GM18858 (cell line): ENCODE results near the gene USP24.
"Not testable (repeated sequence)": the region's sequence is repeated elsewhere in the genome, so short reads cannot be mapped to it uniquely, and the experiment has no call there.

ENCODE experiments used
- ATAC-seq: cut with Tn5 transposase; IDR thresholded peaks from one replicate; pipeline ENCODE4 v1.9.1; 2021; ENCODE audit not compliant: unreplicated experiment

Gene USP24

DNA sequence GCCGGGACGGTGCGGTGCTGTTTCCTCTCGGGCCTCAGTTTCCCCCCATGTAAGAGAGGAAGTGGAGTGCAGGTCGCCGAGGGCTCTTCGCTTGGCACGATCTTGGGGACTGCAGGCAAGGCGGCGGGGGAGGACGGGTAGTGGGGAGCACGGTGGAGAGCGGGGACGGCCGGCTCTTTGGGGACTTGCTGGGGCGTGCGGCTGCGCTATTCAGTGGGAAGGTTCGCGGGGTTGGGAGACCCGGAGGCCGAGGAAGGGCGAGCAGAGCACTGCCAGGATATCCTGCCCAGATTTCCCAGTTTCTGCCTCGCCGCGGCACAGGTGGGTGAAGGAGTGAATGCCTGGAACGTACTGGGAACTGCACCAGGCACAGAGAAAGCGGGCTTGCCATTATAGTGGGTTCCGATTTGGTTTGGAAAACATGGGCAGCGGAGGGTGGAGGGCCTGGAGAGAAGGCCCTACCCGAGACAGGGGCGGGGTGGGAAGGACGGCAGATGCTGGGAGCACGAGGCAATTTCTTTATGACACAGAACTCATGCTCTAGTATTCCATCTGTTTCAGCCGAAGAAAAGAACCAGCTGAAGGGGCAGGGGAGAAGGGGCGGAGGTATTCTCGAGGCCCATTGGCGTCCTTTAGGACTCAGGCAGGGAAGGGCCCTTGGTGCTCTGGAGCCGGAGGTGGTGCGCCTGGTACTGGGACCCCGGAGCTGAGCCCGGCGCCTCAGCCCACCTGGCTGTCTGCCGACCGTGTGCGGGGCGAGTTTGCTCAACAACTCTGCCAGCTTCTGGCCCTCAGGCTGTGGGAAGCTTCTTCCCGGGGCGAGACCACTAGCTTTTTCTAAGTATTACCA is 174.9 kb downstream of the USP24 start:
- no peak for ATAC-seq

DNA sequence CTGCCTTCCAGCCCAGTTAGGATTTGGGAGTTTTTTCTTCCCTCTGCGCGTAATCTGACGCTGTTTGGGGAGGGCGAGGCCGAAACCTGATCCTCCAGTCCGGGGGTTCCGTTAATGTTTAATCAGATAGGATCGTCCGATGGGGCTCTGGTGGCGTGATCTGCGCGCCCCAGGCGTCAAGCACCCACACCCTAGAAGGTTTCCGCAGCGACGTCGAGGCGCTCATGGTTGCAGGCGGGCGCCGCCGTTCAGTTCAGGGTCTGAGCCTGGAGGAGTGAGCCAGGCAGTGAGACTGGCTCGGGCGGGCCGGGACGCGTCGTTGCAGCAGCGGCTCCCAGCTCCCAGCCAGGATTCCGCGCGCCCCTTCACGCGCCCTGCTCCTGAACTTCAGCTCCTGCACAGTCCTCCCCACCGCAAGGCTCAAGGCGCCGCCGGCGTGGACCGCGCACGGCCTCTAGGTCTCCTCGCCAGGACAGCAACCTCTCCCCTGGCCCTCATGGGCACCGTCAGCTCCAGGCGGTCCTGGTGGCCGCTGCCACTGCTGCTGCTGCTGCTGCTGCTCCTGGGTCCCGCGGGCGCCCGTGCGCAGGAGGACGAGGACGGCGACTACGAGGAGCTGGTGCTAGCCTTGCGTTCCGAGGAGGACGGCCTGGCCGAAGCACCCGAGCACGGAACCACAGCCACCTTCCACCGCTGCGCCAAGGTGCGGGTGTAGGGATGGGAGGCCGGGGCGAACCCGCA is 175.7 kb downstream of the USP24 start, which contains the start of gene PCSK9:
PCSK9 (plus strand) TSS at position 207 of the 741 bp plus-strand sequence; CDS start at position 497, 290 bp downstream.
- ATAC-seq = no peak

DNA sequence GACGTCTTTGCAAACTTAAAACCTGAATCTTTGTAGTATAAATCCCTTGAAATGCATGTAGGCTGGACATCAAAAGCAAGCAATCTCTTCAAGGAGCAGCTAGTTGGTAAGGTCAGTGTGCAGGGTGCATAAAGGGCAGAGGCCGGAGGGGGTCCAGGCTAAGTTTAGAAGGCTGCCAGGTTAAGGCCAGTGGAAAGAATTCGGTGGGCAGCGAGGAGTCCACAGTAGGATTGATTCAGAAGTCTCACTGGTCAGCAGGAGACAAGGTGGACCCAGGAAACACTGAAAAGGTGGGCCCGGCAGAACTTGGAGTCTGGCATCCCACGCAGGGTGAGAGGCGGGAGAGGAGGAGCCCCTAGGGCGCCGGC is 176.2 kb downstream of the USP24 start:
- no peak for ATAC-seq

DNA sequence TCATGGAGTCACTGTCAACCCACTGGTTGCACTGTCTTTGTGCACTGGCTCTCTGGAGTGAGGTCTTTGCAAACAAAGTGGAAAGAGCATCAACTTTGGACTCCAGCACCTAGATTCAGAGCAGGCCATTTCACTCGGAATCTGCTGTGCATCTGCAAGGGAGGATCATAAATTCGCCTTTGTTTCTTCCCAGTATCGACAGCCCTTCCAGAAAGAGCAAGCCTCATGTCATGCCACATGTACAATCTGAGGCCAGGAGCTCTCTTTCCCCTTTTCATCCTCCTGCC is 176.7 kb downstream of the USP24 start:
- ATAC-seq = no peak

DNA sequence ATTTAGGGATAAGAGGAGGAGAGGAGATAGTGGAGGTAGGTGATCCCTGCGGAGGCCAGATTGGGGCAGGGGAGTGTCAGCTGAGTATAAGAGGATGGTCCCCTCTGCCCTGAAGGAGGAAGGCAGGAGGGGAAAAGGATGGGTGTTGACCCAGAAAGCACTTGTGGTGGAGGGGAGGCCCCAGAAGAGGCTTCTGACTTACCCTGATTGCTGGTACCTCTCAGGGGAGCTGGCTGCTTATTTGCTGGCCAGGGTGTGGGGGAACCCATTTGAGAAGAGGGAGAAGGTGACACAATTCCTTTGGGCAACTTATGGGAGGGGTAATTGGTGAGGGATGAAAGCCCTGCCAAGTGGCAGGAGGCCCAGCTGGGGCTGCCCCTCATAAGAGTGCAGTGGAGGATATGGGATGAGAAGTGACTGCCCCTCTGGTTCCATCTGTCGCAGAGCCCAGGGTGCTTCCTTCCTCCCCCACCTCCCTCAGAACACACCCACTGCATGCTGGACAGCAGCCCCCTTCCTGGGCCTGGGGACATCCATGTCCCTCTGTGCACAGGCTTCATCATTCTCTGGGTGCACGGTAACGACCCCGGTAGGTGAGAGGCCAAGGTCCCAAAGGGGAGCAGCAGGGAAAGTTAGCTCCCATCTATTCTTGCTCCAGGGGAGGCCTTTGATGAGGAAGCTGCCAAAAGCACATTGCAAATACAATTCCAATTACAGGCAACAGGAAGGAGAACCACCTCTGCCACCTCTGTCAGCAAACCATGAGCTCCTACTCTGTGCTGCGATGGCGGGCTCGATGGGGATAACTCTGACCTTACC is 177.2 kb downstream of the USP24 start:
- no peak for ATAC-seq

DNA sequence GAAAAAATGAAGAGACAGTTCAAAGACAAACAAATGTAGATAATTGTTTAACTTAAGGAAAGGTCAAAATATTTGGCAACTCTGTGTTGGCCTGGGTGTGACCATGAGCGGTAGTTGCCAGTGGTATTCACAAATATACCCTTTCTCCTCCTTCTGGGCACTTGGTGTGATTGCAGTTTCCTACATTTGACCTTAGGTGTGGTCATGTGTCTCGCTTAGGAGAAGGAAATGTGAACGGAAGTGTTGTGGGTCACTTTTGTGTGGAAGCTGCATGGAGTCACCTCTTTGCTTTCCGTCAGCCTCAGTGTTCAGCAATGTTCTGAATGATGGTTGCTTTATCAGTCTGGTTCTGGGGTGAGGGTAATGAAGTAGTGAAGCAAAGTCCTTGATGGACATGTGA is 179.3 kb downstream of the USP24 start:
- no peak for ATAC-seq

DNA sequence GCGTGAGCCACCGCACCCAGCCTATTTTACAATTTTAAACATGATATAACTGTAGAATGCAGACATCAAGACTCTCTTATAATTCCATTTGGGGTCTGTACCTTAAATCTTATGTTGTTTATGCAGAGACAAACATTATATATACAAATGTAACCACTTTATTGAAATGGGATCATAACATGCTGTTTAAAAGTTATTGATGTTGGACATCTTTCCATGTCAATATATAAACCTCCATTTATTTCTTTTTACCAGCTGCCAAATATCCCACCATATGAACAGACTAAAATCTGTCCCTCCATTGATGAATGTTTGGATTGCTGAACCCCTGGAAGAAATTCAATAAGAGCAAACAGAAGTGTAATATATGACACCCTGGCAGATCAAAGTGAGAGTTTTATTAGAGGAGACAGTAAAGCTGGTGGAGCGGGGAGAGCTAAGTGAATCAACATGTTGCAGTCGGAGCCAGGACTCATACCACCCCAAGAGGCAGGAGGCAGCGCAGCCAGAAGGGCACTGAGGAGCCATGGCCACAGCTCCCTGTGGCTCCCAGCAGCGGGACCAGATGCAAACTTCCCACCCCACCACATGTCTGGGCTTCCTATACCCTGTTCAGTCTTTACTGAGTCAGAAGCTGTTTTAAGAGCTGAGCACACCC is 180.6 kb downstream of the USP24 start:
- ATAC-seq = no peak

DNA sequence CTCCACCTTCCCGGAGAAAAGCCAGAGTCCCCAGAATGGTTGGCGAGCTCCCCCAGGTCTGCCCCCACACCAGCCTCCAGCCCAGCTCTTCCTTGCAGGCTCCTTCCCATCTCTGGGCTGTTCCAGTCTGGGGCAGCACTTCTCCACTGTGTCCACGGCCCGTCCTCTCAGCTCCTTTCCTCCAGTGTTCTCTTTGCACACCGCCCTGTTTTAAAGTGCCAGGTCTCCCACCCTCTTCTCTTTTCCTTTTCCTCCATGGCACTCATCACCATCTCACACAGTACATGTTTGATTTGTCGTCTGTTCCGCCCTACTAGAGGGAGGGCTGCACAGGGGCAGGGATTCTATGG is 181.9 kb downstream of the USP24 start:
- ATAC-seq = no peak

DNA sequence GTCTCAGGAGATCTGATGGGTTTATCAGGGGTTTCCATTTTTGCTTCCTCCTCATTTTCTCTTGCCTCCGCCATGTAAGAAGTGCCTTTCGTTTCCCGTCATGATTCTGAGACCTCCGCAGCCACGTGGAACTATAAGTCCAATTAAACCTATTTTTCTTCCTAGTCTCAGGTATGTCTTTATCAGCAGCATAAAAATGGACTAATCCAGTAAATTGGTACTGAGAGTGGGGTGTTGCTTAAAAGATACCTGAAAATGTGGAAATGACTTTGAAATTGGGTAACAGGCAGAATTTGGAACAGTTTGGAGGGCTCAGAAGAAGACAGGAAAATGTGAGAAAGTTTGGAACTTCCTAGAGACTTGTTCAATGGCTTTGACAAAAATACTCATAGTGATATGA is 184.1 kb downstream of the USP24 start:
- not testable (repeated sequence) for ATAC-seq

DNA sequence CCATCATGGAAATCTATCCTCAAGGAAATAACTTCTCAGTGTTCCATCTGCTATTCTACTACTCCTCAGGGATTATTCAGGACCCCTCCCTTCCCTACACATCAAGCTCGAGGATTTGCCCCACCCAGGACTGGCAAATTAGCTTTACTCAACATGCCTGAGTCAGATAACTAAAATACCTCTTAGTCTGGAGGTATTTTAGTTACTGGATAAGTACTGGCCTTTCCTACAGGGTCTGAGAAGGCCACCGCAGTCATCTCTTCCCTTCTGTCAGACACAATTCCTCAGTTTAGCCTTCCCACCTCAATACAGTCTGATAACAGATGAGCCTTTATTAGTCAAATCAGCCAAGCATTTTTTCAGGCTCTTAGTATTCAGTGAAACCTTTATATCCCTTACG is 188.5 kb downstream of the USP24 start:
- ATAC-seq = not testable (repeated sequence)

DNA sequence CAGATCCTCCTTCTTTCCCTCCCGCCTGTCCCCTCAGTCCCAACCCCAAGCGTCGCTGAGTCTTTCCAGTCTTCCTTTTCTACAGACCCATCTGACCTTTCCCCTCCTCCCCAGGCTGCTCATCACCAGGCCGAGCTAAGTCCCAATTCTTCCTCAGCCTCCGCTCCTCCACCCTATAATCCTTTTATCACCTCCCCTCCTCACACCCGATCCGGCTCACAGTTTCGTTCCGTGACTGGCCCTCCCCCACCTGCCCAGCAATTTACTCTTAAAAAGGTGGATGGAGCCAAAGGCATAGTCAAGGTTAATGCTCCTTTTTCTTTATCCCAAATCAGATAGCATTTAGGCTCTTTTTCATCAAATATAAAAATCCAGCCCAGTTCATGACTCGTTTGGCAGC is 191.0 kb downstream of the USP24 start:
- ATAC-seq = not testable (repeated sequence)

DNA sequence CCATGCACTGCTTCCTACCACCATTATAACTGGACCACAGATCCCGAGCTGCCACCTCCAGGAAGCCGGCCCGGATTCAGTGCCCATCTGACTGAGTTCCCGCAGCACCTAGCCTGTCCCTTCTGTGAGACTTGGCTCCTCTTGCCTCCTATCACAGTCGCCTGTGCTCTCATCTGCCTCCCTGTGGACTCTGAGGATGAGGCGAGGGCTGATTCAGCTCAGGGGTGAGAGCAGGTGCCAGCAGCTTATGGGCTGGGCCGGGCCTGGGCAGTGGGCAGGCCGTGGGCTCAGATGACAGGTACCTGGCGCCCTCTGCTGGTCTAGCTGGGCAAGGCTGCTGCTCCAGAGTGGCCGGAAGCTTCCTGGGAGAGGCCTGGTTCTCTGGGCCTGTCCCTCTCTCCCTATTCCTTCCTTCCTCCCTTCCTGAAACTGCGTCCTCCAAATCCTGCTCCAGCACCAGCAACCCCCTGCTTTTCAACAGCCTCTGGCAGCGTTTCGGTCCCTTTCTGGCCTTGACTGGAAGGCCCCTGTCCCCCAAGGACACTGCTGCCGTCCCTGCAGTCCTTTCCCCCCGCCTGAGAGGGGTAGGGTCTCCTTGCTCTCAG is 193.1 kb downstream of the USP24 start:
- ATAC-seq = no peak

DNA sequence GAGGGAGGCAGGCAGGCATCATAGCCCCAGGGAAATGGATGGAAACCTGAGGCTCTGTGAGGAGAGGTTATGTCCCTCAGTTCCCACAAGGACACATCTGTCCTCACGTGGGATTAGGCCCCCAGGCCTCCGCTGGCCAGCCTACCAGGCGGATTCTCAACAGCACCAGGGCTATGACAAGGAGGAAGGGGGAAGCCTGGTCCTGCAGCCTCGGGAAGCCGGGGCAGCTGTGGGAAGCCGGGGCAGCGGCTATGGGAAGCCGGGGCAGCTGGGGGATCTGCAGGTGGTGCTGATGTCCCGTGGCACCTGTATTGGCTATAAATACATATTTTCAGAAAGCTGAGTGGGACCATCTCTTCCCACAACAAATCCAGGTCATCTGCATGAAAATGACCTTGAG is 196.8 kb downstream of the USP24 start:
- no peak for ATAC-seq
